Upper lobe of left lung (tissue), 4 donors: ENCODE data around the gene LIAS.

Experiments
- POLR2A ChIP-seq, 4 donors: fragments of 450-650 bp; IDR thresholded peaks; one replicate each; pipeline ENCODE4 v1.5.1; 2016 to 2017; ENCODE audit warnings: antibody characterized with exemption in 4 of 4, mild to moderate bottlenecking in 2 of 4
- POLR2AphosphoS5 ChIP-seq, 2 donors: sonication (generic); formaldehyde crosslinking; IDR thresholded peaks; one replicate each; pipeline ENCODE4 v1.5.1; 2017; ENCODE audit warnings: antibody characterized with exemption in 2 of 2
- TF ChIP-seq, protein P1 (sequence below), 6 experiments: fragments of 450-650 bp in 4 of 6; fragments of 200-600 bp in 2 of 6; sonication (generic) in 2 of 6; IDR thresholded peaks; one replicate each; pipeline ENCODE4 v1.5.1; 2016 to 2019; ENCODE audit warnings: antibody characterized with exemption in 6 of 6

DNA sequence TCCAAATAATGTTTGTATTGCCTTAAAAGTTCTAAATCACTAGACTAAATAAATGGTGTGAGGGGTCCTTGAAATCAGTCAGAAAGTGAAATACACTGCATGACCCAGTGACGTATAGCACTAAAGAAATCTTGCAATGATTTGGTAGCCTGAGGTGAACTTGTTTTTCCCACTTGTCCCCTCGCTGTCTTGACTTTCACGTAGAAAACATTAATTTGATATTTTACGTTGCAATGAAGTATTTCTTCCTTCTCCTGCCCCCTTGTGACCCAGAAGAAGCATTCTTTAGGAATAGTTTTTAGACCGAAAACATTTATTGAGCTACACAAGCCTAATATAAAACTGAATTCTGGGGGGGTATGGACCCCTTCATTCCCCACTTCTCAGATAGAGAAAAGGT is 48.4 kb upstream of the LIAS start:
- TF ChIP-seq, protein P1, sequence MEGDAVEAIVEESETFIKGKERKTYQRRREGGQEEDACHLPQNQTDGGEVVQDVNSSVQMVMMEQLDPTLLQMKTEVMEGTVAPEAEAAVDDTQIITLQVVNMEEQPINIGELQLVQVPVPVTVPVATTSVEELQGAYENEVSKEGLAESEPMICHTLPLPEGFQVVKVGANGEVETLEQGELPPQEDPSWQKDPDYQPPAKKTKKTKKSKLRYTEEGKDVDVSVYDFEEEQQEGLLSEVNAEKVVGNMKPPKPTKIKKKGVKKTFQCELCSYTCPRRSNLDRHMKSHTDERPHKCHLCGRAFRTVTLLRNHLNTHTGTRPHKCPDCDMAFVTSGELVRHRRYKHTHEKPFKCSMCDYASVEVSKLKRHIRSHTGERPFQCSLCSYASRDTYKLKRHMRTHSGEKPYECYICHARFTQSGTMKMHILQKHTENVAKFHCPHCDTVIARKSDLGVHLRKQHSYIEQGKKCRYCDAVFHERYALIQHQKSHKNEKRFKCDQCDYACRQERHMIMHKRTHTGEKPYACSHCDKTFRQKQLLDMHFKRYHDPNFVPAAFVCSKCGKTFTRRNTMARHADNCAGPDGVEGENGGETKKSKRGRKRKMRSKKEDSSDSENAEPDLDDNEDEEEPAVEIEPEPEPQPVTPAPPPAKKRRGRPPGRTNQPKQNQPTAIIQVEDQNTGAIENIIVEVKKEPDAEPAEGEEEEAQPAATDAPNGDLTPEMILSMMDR (IDR thresholded peaks at IDR 0.05), result no peak
- TF ChIP-seq POLR2A (IDR thresholded peaks at IDR 0.05) (no peak), POLR2AphosphoS5 (IDR thresholded peaks at IDR 0.05) (no peak)
